GM19455 (cell line): ENCODE data around the gene MED15.
A peak's percentile ranks its signal among the peaks of the same experiment; 100 is the strongest.
"Not testable (repeated sequence)": the region's sequence is repeated elsewhere in the genome, so short reads cannot be mapped to it uniquely, and the experiment has no call there.

Source experiments
- ATAC-seq: cut with Tn5 transposase; IDR thresholded peaks from one replicate; pipeline ENCODE4 v1.9.1; 2021; ENCODE audit not compliant: unreplicated experiment

The MED15 gene

DNA sequence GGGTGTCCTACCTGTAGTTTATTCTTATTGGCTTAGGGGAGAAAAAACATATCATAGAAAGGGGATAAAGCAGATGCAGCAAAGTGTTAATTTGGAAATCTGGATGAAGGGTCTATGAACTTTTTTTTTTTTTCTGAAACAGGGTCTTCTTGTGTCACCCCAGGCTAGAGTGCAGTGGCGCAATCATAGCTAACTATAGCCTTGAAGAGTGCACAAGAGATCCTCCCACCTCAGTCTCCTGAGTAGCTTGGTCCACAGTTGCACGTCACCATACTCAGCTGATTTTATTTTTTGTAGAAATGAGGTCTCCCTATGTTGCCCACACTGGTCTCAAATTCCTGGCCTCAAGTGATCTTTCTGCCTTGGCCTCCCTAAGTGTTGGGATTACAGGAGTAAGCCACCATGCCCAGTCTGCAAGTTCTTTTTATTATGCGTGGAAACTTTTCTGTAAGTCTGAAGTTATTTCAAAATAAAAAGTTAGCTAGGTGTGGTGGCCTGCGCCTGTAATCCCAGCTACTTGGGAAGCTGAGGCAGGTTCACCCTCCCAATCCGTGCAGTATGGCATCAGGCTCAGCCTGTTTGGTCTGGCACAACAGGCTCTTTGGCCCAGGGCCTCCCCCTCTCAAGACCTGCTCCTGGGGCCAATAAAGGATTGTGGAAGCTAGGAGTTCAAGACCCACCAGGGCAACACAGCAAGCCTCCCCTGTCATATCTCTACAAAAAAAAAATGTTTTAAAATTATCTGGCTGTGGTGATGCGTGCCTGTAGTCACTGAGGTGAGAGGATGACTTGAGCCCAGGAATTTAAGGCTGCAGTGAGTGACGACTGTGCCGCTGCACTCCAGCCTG, 111.9 kb downstream of the MED15 start:
- ATAC-seq: no peak

DNA sequence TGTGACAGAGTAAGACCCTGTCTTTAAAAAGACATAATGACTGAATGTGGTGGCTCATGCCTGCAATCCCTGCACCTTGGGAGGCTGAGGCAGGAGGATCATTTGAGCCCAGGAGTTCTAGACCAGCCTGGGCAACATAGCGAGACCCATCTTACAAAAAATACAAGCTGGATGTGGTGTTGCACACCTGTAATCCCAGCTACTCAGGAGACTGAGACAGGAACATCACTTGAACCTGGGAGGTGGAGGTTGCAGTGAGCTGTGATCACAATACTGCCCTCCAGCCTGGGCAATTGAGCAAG, 112.4 kb downstream of the MED15 start:
- ATAC-seq: not testable (repeated sequence)

DNA sequence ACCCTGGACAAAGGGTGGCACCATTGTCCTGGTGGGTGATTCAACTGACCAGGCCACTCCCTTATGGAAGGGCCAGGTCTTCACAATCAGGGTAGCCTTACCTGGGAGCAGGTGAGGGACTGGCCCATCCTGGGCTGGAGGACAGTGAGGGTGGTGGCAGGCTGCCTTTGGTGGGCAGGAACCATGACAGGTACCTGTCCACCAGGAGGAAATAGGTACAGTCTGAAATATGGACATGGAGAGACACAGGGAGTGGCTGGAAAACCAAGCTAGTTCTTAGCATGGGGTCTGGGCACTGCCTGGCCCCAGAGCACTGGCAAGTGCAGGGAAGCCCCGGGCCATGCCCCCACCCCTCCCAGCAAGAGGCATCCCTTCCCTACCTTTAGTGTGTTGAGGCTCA, 113.8 kb downstream of the MED15 start:
- no peak for ATAC-seq

DNA sequence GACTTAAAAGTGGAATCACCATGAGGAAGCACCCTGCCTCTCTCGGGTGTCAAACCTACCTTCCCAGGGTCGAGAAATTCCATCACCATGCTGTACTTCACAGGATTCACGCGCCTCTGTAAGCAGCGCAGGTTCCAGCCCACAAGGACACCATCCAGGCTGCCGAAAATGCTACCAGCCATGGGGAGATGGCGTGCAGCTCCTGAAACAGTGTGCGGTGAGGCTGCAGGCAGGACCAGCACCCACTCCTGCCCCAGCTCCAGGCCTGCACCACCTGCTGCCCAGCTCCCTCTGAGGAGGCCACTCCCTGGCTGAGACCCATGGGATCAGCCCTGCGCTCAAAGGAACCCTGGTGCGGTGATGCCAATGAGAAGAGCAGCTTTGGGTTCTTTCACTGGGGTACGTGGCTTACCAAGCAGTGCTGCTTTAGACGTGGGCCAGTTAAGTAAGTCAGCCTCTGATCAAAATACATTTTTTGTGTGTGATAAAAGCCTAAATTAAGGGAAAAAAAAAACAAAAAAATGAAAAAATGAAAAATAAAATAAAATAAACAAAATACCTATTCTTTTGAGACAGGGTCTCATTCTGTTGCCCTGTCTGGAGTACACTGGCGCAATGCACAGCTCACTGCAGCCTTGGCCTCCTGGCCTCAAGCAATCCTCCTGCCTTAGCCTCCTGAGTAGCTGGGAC, 115.4 kb downstream of the MED15 start:
- ATAC-seq: no peak

DNA sequence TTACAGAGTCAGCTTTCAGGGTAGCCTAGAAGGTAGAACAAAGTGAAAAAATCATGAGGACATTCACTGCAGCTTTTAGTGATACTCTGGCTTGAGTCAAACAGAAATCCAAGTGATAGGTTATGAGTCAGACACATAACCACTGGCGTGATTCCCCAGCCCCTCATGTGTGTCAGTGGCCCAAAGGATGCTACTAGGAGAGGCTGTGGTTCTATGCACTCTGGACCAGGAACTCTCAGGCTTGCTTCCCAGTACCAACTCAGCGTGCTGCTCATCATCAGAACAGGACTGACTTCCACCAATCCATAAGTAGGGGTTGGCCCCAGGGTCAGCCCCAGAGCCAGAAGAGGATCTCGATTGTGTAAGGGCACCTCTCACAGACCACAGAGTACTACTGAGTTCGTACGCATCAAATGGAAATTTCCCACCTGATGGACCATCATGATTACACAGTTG, 116.8 kb downstream of the MED15 start:
- peak; percentile 63 for ATAC-seq

DNA sequence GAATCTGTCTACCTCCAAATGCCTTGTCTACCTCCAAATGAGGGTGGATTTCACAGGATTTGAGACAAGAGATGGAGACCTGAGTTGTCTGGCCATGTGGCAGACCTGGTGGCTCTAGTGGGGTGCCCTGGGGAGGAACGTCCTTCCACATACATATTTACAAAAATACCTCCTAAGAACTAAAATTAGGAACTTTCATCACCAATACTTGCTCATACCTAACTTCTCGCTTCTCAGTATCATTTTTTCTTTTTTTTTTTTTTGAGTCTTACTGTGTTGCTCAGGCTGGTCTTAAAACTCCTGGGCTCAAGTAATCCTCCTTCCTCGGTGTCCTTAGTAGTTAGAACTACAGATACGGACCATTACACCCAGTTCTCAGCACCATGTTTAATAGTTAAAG, 117.9 kb downstream of the MED15 start:
- ATAC-seq: no peak

DNA sequence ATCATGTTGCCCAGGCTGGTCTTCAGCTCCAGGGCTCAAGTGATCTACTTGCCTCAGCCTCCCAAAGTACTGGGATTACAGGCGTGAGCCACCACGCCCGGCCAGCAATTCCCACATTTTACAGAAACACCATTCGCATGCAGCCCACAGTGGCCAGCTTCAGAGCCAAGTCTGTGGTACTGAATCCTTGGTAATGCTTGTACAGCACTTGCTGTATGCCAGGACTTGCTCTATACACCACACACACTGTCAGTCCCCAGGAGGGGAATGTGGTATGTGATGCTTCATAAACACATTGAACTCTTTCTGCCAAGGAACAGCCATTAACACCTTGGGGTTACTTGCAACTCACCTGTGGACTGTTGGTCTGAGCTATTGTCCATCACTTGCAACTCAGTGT, 119.4 kb downstream of the MED15 start:
- no peak for ATAC-seq

DNA sequence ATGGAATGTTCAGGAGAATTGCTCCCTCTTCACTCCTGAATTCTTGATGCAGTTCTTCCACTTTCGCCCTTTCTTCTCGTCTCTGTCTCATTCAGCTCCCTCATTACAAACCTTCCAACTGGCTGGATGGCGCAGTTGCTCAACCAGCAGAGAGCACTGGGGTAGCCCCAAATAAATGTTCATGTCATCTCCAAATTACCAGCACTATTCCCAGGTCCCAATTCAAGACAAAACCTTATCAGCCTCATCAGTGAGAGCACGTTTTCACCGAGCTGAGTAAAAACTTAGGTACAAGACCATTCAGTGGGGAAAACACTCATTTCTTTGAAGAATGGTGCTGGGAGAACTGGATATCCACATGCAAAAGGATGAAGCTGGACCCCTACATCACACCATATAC, 120.0 kb downstream of the MED15 start:
- no peak for ATAC-seq

DNA sequence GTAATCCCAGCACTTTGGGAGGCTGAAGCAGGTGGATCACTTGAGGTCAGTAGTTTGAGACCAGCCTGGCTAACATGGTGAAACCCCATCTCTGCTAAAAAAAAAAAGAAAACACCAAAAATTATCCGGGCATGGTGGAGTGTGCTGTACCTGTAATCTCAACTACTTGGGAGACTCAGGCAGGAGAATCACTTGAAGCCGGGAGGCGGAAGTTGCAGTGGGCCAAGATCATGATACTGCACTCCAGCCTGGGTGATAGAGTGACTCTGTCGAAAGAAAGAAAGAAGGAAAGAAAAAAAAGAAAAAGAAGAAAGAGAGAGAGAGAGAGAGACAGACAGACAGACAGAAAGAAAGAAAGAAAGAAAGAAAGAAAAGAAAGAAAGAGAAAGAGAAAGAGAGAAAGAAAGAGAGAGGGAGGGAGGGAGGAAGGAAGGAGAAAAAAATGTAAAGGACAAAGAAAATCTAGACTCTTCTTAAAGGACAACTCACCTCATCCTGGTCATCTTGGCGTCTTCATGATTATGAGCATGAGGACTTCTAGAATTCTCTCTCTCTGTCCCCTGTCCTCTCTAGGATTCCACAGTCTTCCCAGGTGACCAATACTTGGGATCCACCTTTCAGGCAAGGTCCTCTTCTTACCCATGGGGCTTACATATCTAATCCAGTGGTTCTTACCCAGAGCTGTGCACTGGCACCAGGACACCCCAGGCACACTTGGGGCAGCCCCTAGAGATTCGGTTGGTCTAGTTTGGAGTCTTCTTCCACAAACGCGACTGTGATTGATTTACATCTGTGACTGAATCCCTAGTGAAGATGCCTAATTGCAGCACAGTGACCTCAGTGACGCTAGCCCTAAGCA, 120.9 kb downstream of the MED15 start:
- no peak for ATAC-seq

DNA sequence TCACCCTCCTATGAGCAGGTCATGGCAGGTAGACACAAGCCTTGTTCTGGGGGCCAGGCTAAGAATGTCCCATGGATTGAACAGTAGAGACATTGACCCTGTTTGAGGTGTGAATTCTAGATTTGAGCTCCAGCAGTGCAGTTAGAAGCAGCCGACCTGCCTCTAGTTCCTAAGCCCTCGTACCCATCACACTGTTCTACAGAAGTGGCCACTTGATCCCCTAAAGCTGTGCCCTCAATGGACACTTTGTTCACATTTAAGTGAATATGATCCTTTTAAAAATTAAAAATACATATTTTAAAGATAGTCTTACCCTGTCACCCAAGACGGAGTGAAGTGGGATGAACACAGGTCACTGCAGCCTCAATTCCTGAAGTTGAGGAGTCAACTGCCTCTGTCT, 122.0 kb downstream of the MED15 start:
- no peak for ATAC-seq

DNA sequence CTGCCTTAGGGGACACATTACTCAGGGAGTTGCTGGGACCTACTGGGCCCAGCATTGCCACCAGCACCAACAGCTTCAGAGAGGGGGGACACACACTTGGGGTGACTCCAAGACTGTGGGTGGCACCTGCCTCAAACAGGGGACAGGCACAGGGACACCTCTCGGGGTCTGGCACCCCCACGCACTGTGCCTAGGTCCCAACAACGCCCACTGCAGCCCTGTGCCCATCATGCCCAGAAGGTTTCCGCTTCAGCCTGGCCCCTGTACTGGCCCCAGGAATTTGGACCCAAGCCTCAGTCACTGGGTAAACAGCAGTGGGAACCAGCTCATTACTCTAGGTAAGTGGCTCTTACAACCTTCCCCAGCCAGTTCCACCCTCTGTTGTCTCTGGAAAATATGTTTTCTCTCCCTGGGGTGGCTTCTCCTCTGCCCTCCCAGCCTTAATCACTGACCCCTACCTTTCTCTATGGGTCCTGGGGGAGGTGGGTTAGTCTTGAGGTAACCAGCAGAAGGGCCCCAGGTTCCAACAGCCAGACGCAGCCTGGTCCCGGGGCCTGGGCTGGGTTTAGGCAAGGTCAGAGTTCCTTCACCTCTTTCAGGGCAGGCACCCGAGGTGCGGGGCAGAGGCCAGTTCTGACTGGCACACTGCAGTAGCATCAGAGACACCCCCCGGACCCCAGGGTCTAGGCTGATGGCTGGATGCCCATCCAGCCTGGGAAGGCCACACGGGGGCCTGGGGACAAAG, 123.6 kb downstream of the MED15 start:
- no peak for ATAC-seq

DNA sequence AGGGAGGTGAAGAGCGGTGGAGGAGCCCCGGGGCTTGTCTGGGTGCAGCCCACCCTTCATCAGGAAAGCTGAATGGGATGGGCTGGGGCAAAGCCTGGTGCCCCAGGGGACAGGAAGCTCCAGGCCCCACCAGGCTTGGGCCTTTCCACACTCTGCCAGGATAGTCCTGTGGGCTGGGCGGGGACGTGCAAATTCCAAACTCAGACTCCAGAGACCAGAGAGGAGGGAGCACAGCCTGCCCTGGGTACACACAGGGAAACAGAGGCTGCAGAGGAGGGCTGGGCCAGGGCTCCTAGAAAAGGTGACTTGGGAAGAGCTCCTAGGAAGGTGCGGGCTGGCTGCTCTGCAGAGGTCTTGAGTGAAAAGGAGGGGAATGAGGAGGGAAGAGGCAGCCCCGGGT, 124.7 kb downstream of the MED15 start:
- ATAC-seq: no peak

DNA sequence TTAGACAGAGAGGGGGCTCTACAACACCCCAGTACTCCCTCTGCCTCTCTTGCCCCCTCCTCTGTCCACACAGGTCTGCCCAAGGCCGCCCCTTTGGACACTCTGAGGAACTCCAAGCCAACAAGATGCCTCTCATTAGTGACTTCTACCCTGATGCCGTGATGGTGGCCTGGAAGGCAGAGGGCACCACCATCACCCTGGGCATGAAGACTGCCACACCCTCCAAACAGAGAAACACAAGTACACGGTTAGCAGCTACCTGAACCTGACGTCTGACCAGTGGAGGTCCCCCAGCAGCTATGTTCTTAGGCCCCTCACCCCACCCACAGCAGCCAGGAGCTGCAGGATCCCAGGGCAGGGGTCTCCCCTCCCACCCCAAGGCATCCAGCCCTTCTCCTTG, 125.1 kb downstream of the MED15 start:
- ATAC-seq: no peak

DNA sequence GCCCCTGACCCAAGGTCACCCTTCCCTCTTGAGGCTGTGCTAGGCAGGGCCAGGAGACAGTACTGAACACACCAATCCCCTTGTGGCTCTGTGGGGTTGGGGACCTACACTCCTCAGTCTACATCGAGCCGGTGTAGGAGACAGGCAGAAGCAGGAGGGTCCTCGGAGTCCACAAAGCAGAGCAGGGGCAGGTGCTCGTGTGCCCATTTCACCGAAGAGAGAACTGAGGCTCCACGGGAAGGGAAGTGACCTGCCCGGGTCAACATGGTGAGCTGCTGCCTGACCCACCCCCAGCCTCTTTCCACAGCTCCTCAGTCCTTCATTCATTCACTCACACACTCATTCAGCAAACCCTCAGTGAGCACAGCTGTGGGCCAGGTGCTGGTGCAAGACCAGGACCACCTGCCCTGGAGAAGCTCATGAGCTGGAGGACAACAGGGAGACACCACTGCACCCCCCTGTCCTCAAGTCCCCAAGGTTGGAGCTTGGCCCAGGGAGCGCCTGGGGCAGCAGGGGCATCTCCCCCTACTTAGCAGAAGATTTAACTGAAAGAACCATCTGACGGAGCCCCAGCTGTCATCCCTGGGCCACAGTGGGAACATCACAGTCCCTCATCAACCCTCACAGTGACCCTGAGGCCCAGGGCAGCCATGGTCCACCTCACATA, 127.3 kb downstream of the MED15 start:
- ATAC-seq: no peak

DNA sequence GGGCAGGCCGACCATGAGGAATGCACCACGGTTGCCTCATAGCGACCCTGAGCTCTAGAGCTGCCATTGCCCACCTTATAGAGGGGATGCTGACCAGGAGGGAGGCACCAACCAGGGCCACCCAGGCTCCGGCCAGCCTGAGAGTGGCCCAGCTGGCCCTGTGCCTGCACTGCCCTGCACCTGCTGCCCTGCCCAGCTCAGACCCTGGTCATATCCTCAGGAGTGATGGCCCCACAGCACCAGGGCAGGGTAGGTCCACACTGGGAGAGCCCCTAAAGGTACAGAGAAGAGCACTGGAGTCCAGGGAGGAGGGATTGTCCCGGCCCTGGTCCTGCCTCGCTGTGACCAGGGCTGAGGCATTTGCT, 127.8 kb downstream of the MED15 start:
- ATAC-seq: no peak

DNA sequence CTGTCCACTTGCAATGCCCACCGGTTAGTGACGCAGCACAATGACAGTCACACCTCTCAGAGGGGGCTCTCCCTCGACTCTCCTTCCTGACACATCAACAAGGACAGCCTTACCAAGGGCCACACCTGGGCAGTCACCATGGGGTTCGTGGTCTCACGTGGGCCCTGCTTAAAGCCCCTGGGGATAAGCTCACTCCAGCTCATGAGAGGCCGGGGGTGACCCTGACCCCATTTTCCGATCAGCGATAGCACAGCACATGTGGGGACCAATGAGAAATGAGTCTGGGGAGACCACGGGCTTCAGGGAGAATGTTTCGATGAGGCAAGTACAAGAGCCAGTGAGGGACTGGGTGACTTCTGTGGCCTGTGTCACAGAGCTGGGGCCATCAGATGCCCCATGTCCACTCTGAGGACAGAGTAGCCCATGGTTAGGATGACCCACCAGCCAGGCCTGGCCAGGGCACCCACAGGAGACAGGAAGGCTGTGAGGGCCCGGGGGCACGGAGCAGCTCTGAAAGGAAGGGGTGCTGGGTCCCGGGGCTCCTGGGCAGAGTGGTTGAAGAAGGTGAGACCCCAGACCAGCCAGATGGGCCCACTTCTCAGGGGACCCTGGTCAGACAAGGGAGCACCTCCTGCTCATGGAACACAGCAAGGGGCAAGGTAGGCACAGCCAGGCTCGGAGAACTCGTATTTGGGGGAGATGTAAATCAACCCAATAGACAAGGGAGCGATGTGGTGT, 128.8 kb downstream of the MED15 start:
- ATAC-seq: no peak

DNA sequence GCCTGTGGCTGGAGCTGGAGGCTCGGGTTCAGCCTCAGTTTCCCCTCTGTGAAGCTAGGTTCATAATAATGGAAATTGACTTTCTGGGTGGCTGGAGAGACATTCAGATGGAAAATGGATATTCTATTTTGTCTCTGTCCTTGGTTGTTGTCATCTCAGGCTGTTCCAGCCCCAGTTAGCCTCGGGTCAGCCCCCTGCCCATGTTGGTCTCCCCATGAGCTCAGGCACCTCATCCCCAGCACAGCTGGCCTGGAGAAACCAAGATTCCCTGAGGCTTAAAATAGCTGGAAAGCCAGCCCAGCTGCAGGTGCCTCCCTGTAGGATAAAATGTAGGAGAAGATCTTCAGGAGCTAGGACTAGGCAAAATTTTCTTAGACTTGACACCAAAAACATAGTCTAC, 129.5 kb downstream of the MED15 start:
- no peak for ATAC-seq
